Stomach (tissue), 4 donors: ENCODE measurements around the gene KIRREL3.

Experiments used
- CTCF ChIP-seq, 7 experiments: fragments of 450-650 bp in 4 of 7; fragments of 200-600 bp in 3 of 7; sonication (generic) in 3 of 7; IDR thresholded peaks; one replicate each; pipeline ENCODE4 v1.5.1; 2016 to 2019; ENCODE audit warnings: antibody characterized with exemption in 7 of 7, control low read depth in 2 of 7, mild to moderate bottlenecking in 1 of 7
- EP300 ChIP-seq: sonication (generic); formaldehyde crosslinking; IDR thresholded peaks from one replicate; pipeline ENCODE4 v1.6.1; 2017; ENCODE audit warnings: antibody characterized with exemption

GRCh38 chr11:126411971-126412381 lies 588.6 kb downstream of the KIRREL3 start:
- no peak for TF ChIP-seq CTCF (IDR thresholded peaks at IDR 0.05)
- no peak for TF ChIP-seq EP300
